ENCODE measurements around the gene TNFRSF18.

GRCh38 chr1:1232208-1232795 lies 25.9 kb upstream of the TNFRSF18 start, which contains the start of gene B3GALT6:
- TF ChIP-seq CTCF (IDR thresholded peaks at IDR 0.05; ENCODE audit: low read depth, low read length, poor library complexity, severe bottlenecking) (no peak), EZH2phosphoT487 (IDR thresholded peaks at IDR 0.05; ENCODE audit: borderline replicate concordance, low read length) (no peak)

All from DOHH2 (cell line).